ENCODE measurements around the gene UBE2E2.

UBE2E2 gene

DNA sequence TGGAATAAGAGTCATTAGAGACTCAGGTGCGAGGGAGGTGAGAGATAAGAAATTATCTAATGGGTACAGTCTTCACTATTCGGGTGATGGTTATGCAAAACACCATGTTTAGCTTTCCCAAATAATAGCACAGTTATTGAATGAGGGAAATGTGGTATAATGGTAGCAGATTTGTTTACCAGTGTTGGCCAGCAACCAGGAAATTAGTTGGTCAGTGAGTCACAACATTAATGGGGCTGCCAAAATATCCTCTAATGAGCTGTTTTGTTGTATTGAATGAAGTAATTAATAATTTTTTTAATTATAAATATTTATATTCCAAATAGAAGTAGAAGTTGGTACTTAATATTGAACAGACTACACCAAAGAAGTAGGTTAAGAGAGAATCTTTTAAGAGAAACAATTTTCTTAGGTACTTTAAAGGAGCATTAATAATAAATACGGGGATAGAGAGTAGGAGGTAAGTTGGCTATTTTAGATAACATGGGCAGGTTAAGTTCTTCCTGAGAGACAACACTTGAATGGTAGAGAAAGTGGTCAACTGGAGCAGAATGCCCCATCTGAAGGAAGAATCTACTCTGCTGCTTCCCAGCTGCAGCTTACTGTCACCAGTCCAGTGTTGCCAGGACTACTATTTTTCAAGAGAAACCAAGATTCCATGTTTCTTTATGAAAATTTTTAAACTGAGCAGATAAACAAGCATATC, 218.8 kb downstream of the UBE2E2 start:
- H3K27me3 ChIP-seq (ENCODE audit: control insufficient read depth, low read length), result no peaks in the 10 kb centered on the region; the same call in 1 of the 2 replicates
- H3K79me2 ChIP-seq (ENCODE audit: control insufficient read depth, low read length), result no peaks in the 10 kb centered on the region; the same call in 1 of the 2 replicates
- H3F3A ChIP-seq (ENCODE audit: control insufficient read depth, insufficient read depth), result peaks cover 4% of the 10 kb centered on the region; the same call in 1 of the 2 replicates
- H3K9me3 ChIP-seq (ENCODE audit: control insufficient read depth, insufficient read depth, low read length), result no peaks in the 10 kb centered on the region
- H3K4me1 ChIP-seq (ENCODE audit: control insufficient read depth, low read length), result peaks cover 11% of the 10 kb centered on the region
- H3K4me3 ChIP-seq (ENCODE audit: low read length), result no peak overlapping the region
- H3K4me2 ChIP-seq (ENCODE audit: low read length), result no peak overlapping the region
- no peaks in the 10 kb centered on the region for H3K9me2 ChIP-seq (replicated peaks; ENCODE audit: control insufficient read depth, low read length)
- H3K36me3 ChIP-seq (ENCODE audit: control insufficient read depth, low read length), result no peaks in the 10 kb centered on the region
- no peak for TF ChIP-seq EZH2phosphoT487 (IDR thresholded peaks at IDR 0.05; ENCODE audit: borderline replicate concordance, low read length)
- TF ChIP-seq, protein P1, sequence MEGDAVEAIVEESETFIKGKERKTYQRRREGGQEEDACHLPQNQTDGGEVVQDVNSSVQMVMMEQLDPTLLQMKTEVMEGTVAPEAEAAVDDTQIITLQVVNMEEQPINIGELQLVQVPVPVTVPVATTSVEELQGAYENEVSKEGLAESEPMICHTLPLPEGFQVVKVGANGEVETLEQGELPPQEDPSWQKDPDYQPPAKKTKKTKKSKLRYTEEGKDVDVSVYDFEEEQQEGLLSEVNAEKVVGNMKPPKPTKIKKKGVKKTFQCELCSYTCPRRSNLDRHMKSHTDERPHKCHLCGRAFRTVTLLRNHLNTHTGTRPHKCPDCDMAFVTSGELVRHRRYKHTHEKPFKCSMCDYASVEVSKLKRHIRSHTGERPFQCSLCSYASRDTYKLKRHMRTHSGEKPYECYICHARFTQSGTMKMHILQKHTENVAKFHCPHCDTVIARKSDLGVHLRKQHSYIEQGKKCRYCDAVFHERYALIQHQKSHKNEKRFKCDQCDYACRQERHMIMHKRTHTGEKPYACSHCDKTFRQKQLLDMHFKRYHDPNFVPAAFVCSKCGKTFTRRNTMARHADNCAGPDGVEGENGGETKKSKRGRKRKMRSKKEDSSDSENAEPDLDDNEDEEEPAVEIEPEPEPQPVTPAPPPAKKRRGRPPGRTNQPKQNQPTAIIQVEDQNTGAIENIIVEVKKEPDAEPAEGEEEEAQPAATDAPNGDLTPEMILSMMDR (IDR thresholded peaks at IDR 0.05; ENCODE audit: low read depth, low read length, poor library complexity, severe bottlenecking), result no peak
- no peak overlapping the region for H3K27ac ChIP-seq (ENCODE audit: low read depth, low read length)
- 0 out of 2 replicates have a peak, but pooled peaks cover 3% of the 10 kb centered on the region for H4K20me1 ChIP-seq (ENCODE audit: control insufficient read depth, insufficient read depth, low read depth, low read length)

- TF ChIP-seq, protein P1 (IDR thresholded peaks at IDR 0.05; ENCODE audit: low read depth, low read length, poor library complexity, severe bottlenecking), result no peak
- no peak for TF ChIP-seq EZH2phosphoT487 (IDR thresholded peaks at IDR 0.05; ENCODE audit: borderline replicate concordance, low read length)
- Histone ChIP-seq H3K4me1 (ENCODE audit: control insufficient read depth, low read length) (peaks cover 11% of the 10 kb centered on the region), H4K20me1 (ENCODE audit: control insufficient read depth, insufficient read depth, low read depth, low read length) (0 out of 2 replicates have a peak, but pooled peaks cover 3% of the 10 kb centered on the region)
Measured at GRCh38 chr3:23422517-23422851, 219.4 kb downstream of the UBE2E2 start.

GRCh38 chr3:23425410-23425809, 222.3 kb downstream of the UBE2E2 start:
- Histone ChIP-seq H3K4me2 (ENCODE audit: low read length) (no peak overlapping the region), H3K4me1 (ENCODE audit: control insufficient read depth, low read length) (peaks cover 11% of the 10 kb centered on the region), H3K79me2 (ENCODE audit: control insufficient read depth, low read length) (no peaks in the 10 kb centered on the region), H3K27me3 (ENCODE audit: control insufficient read depth, low read length) (no peaks in the 10 kb centered on the region; the same call in 1 of the 2 replicates), H3K9me3 (ENCODE audit: control insufficient read depth, insufficient read depth, low read length) (no peaks in the 10 kb centered on the region), H3K27ac (ENCODE audit: low read depth, low read length) (no peak overlapping the region), H4K20me1 (ENCODE audit: control insufficient read depth, insufficient read depth, low read depth, low read length) (no peaks in the 10 kb centered on the region), H3K36me3 (ENCODE audit: control insufficient read depth, low read length) (no peaks in the 10 kb centered on the region), H3K4me3 (ENCODE audit: low read length) (no peak overlapping the region), H3F3A (ENCODE audit: control insufficient read depth, insufficient read depth) (peaks cover 4% of the 10 kb centered on the region; the same call in 1 of the 2 replicates), H3K9me2 (replicated peaks; ENCODE audit: control insufficient read depth, low read length) (no peaks in the 10 kb centered on the region)
- TF ChIP-seq, protein P1 (IDR thresholded peaks at IDR 0.05; ENCODE audit: low read depth, low read length, poor library complexity, severe bottlenecking), result no peak
- TF ChIP-seq EZH2phosphoT487 (IDR thresholded peaks at IDR 0.05; ENCODE audit: borderline replicate concordance, low read length), result no peak

More at GRCh38 chr3:23422517-23422851, 219.4 kb downstream of the UBE2E2 start:
- Histone ChIP-seq H3K79me2 (ENCODE audit: control insufficient read depth, low read length) (no peaks in the 10 kb centered on the region; the same call in 1 of the 2 replicates), H3F3A (ENCODE audit: control insufficient read depth, insufficient read depth) (peaks cover 4% of the 10 kb centered on the region; the same call in 1 of the 2 replicates), H3K36me3 (ENCODE audit: control insufficient read depth, low read length) (no peaks in the 10 kb centered on the region), H3K27ac (ENCODE audit: low read depth, low read length) (no peak overlapping the region), H3K4me3 (ENCODE audit: low read length) (no peak overlapping the region), H3K27me3 (ENCODE audit: control insufficient read depth, low read length) (no peaks in the 10 kb centered on the region; the same call in 1 of the 2 replicates), H3K9me3 (ENCODE audit: control insufficient read depth, insufficient read depth, low read length) (no peaks in the 10 kb centered on the region), H3K4me2 (ENCODE audit: low read length) (no peak overlapping the region), H3K9me2 (replicated peaks; ENCODE audit: control insufficient read depth, low read length) (no peaks in the 10 kb centered on the region)
